Measurements from ENCODE around the gene SPATA21.
A peak's percentile ranks its signal among the peaks of the same experiment; 100 is the strongest.

Gene SPATA21

DNA sequence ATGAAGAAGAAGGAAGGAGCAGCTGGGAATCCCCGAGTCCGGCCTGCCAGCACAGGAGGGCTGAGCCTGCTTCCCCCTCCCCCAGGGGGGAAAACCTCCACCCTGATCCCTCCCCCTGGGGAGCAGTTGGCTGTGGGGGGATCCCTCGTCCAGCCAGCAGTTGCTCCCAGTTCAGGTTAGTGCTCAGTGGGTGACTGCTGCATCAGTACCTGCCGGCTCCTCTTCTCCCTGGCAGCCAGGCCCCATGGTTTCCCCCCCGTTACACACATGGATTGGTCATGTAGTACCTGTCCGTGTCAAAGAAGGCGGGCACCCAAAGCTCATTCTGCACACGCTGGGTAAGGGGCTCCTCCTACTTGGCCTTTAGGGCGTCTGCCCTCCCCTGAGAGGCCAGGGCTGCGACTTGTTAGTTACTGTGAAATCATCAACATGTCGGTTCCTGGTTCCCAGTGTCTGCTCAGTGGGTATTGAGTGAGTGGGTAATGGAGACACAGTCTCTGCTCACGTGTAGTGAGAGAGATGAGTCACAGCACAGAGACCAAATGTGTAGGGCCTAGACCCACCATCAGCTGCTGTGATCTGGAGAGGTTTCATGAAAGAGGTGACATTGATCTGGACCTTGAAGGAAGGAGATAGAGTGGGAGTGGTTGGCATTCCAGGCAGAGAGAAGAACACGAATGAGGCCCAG lies 14.8 kb upstream of the SPATA21 start:
- no peak for DNase-seq (ENCODE audit: low read depth)

DNA sequence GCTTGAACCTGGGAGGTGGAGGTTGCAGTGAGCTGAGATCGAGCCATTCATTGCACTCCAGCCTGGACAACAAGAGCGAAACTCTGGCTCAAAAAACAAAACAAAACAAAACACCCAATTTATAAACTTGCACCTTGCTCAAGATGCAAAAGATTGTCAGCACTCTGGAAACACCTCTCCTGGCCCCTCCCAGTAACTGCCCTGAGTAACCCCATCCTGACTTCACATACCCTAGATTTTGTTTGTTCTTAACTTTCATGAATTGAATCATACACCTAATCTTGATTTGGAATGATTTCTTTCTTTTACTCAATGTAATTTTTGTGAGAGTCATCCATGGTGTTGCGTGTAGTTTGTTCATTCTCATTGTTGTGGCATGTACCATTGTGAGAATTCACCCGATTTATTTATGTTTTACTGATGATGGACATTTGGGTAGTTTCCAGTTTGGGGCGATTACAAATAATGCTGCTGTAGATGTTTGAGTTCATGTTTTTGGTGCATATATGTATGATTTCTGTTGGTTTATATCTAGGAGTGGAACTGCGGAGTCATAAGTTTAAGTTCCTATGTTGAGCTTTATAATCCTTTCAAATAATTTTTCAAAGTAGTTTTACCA lies 13.7 kb upstream of the SPATA21 start:
- no peak for DNase-seq (ENCODE audit: low read depth)

DNA sequence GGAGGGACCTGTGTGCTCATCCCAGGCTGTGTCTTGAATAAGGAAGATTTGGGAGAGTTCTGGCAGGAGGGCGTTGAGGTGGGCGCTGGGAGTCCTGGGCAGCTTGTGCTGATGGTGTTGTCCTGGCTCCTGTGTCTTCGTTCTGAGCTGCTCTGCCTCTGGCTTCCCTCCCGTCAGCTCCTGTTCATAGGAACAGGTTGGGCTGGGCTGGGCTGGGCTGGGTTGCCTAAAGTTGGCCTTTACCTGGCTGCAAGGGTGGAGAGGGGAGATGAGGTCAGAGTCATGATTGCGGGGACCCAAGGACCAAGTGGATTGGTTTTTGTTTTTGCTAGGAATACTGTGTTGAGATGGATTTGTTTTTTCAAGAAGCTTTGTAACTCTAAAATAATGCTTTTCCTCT lies 12.4 kb upstream of the SPATA21 start:
- no peak for DNase-seq (ENCODE audit: low read depth)

DNA sequence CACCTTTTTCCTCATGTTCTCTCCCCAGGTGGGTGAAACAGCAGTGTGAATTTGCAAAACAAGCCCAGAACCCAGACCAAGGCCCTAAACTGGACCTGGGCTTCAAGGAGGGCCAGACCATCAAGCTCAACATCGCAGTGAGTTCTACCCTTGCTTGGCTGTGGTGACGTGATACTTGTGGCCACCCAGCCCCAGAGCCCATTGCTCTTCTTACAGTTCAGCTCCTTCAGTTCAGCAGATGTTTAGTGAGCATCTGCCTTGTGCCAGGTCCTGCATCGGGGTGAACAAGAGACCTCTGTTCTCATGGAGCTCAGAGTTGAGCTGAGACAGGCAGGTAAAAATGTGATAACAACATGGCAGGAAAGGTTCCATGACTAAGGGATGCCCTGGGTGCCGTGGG lies 11.8 kb upstream of the SPATA21 start:
- DNase-seq (ENCODE audit: low read depth) = no peak

DNA sequence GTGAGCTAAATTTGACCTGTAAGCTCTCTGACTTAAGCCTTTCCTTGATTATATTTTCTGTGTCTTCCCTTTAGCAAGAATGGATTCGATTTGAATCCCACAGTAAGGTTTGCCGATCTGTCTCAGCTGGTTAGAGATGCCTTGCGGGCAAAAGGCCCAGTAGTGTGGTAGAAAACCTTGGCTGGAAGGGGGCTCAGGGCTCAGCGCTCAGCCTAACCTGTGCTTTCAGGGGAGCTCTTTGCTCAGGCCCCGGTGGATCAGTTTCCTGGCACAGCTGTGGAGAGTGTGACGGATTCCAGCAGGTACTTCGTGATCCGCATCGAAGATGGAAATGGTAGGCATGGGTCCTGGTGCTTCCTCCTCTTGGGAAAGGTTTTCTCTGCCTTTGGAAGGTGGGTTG lies 10.4 kb upstream of the SPATA21 start:
- DNase-seq (ENCODE audit: low read depth) = no peak

DNA sequence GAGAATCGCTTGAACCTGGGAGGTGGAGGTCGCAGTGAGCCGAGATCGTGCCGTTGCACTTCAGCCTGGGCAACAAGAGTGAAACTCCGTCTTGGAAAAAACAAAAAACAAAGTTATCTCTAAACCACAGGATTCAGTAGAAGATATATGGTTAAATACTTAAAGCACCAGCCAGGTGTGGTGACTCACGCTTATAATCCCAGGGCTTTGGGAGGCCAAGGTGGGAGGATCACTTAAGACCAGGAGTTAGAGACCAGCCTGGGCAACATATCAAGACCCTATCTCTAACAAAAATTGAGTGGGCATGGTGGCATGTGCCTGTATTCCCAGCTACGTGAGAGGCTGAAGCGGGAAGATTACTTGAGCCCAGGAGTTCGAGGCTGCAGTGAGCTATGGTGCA lies 8.9 kb upstream of the SPATA21 start:
- DNase-seq (ENCODE audit: low read depth) = no peak

DNA sequence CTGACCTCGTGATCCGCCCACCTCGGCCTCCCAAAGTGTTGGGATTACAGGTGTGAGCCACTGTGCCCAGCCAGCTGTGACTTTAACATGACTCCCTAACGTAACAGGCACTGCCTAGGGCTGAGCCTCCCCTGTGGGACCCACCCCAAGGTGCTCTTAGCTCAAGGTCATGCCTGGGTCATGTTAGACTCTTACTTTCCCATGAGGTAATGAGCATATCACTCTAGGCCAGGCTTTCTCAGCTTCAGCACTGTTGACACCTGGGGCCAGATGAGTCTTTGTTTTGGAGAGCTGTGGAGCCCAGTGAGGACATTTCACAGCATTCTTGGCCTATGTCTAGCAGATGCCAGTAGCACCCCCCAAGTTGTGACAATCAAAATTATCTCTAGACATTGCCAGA lies 7.8 kb upstream of the SPATA21 start:
- no peak for DNase-seq (ENCODE audit: low read depth)

DNA sequence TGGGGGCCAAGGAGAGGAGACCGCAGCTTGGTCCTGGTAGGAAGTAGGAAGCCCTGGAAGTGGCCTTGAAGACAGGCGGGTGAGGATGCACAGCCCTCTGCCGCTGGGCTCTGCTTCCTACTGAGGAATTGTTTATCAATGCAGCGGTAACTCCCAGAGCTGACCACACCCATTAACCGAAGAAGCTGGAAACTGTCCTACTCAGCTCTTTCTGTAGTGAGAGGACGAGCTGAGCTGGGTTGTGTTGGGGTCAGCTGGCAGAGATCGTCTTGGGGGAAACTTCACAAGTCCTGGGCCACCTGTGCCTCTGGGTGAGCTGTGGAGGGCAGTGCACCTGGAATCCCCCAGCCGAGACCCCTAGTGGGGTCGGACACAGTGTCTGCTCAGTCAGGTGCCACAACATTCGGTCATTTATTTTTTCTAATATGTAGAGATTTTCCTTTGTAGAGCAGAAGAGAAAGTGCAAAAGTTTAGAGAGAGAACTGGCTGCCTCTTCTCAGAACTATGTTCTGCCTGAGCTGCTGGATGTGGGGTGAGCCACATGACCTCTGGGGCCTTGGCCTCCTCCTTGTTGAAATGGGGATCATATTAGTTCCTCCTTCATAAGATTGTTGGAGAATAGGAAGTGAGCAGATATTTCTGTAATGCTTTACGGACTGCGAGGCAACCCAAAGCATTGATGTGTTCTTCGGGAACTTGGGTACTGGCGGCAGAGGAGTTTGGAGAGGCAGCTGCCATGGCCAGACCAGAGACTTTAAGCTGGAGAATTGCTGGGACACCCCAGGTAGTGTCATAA lies 6.9 kb upstream of the SPATA21 start:
- no peak for DNase-seq (ENCODE audit: low read depth)

DNA sequence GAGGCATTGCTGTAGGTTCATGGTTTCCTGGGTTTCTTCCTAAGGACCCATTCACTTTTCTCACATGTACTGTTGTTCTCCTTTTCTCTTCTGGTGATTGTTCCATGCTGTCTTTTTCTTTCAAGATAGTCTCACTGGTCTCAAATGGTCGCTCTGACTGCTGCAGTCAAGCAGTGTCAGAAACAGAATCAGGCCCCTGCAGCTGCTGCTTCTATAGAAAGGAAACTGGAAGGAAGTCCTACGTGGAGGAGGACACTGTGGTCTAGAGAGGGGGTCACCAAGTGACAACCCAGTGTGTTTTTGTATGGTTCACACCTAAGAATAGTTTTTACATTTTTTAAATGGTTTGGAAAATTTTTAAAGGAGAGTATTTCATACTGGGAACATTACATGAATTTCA lies 5.7 kb upstream of the SPATA21 start:
- no peak for DNase-seq (ENCODE audit: low read depth)

DNA sequence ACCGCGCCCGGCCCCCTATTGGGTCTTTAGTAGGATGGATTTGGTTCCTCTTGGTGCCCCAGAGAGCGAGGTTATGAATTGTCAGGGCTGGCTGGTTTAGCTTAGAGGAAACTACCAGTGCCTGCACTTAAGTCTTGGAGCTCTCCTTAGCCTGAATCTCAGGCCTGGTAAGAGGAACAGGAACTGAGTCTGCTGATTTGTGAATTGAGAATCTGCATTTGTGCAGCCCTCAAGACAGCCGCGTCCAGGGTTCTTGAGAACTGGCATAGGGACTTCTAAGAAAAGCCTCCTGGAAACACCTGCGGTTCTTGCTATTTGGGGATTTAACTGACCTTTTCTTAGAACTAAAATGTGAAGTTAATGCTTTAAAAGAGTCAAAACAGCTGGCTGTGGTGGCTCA lies 5.0 kb upstream of the SPATA21 start:
- no peak for DNase-seq (ENCODE audit: low read depth)

DNA sequence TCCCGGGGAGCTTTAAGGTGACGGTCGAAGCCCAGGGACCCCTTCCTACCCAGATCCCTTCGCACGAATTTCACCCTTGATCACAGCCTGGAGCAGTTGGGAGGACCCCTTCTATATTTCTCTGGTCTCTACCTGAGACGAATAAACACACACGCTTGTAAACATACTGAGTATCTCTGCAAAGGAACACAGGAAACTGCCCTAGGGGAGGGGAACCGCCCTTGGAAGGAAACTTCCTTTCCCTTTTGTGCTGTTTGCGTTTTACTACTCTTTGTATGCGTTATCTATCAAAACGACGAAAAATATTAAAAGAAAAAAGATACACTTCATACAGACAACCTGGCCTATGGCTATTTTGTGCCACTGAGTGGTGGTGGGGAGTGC lies 4.0 kb upstream of the SPATA21 start:
- peak; percentile 51 for DNase-seq (ENCODE audit: low read depth)

DNA sequence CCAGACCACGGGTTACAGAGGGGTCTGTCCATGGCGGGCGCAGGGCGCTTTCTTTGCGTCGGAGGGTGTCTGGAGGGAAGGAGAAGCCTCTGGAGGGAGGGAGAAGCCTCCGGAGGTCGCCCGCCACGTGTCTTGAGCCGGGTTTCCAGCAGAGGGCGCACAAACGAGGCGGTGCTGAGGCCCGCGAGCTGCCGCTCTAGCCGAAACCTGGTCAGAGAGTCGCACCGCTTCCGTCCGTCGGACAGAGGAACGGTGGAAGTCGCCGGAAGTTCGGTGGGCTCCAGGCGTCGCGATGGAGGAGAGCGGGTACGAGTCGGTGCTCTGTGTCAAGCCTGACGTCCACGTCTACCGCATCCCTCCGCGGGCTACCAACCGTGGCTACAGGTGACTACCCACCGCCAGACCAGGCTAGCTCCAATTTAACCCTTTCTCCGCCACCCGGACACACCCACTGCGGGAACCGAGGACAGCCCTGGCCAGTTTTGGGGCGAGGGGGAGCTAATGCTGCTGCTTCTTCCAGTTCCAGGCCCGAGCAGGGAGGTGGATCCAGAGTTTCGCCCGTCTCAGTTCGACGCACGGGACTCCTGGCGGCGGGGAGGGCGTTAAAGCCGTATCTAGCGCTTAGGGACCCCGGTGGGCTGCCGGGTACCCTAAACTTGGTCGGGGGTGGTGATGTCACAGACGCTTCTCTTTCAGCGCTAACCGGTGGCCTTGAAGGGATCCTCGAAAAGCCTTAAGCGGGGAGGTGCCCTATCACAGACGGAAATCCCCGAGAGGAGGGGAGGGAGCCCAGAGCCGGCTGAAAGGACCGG lies 3.5 kb upstream of the SPATA21 start, which contains the start of gene NECAP2:
Gene NECAP2, plus strand, starts transcription at position 255 of the 812 bp plus-strand sequence. Its CDS starts 38 bp downstream, at position 293.
- peak; percentile 93 for DNase-seq (ENCODE audit: low read depth)

DNA sequence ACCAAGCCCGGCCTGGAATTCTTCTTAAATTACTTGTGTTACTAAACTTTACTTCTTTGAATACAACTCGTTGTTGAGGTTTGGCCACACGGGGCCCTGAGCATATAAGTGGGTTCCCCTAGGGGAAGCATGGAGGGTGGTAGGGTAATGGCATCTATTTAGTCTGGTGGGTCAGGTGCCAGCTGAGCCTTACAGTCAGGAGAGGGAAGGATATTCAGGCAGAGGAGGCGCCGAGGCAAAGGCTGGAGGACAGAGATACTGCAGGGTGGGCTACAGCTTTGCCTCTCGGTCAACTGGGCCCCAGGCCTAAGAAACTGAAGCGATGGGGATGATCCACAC lies 2.9 kb upstream of the SPATA21 start:
- no peak for DNase-seq (ENCODE audit: low read depth)

DNA sequence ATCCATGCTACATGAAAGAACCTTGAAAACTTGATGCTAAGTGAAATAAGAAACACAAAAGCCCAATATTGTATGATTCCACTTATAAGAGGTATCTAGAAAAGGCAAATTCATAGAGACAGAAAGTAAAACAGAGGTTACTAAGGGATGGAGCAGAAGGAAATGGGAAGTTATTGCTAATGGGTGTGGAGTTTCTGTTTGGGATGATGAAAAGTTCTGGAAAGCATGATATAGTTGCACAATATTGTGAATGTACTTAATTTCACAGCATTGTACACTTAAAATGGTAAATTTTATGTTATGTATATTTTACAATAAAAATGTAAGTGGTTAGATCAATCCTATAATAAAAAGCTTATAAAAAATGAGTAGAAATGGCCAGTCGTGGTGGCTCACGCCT lies 1.7 kb upstream of the SPATA21 start:
- DNase-seq (ENCODE audit: low read depth) = no peak

DNA sequence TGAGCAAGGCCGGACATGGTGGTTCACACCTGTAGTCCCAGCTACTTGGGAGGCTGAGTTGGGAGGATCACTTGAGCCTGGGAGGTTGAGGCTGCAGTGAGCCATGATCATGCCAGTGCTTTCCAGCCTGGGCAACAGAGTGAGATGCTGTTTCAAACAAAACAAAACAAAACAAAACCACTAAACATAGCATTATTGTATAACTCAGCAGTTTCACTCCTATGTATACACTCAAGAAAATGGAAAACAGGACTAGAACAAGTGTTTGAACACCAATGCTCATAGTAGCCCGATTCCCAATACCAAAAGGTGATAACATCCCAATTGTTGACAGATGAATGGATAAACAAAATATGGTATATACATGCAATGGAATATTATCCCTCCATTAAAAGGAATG lies 1.3 kb upstream of the SPATA21 start:
- no peak for DNase-seq (ENCODE audit: low read depth)

DNA sequence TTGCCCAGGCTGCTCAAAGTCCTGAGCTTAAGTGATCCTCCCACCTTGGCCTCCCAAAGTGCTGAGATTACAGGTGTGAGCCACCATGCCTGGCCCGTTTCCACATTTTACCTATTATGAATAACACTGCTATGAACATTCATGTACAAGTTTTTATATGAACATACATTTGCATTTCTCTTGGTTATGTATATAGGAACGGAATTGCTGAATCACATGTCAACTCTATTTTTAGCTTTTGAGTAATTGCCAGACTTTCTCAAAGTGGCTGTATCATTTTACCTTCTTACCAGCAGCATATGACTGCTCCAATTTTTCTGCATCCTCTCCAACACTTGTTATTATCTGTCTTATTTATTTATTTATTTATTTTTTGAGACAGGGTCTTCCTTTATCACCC lies 2.7 kb downstream of the SPATA21 start:
- no peak for DNase-seq (ENCODE audit: low read depth)

DNA sequence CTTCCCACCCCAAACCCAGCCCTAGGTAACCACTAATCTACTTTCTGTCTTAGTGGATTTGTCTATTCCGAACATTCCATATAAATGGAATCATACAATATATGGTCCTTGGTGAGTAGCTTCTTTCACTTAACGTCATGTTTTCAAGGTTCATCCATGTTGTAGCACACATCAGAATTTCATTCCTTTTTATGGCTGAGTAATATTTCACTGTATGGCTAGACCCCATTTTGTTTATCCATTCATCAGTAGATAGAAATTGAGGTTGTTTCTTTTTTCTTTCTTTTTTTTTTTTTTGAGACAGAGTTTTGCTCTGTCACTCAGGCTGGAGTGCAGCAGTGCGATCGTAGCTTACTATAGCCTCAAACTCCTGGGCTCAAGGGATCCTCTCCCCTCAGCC lies 3.2 kb downstream of the SPATA21 start:
- DNase-seq (ENCODE audit: low read depth) = no peak

DNA sequence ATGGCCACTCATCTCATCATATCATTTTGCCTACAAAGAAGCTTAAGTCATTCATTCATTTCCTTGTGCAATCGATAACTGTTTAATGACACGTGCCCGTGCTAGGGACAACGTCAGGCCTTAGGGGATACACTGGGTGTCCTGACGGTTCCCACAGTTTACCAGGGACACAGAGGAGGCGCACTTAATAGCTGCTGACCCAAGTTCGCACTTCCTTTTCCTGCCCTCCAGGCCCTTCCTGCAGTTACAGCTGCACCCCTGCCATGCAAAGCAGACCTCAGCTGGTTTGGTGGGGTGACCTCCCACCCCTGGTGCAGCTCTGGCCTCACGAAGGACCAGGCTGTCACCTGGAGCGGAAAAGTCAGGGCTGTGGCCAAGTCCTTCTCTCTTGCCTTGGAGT lies 4.2 kb downstream of the SPATA21 start:
- DNase-seq (ENCODE audit: low read depth) = no peak

DNA sequence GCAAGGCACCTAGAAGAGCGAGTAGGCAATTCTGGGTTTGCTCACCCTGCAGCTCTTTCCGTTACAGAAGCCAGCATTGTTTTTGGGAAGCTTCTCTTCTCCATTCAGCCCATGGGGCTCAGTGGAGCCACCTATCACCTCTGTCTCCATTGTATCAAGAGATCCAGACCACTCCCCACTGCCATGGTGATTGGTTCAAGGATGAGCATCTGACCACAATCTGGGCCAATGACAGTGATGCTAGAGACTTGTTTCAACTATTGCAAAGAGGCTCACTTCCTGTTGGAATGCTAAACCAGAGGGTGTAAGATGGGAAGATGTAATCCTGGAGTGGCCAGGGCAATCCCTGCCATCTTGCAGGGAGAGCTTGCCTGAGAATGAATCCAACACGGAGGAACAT lies 6.6 kb downstream of the SPATA21 start:
- DNase-seq (ENCODE audit: low read depth) = peak; percentile 28

DNA sequence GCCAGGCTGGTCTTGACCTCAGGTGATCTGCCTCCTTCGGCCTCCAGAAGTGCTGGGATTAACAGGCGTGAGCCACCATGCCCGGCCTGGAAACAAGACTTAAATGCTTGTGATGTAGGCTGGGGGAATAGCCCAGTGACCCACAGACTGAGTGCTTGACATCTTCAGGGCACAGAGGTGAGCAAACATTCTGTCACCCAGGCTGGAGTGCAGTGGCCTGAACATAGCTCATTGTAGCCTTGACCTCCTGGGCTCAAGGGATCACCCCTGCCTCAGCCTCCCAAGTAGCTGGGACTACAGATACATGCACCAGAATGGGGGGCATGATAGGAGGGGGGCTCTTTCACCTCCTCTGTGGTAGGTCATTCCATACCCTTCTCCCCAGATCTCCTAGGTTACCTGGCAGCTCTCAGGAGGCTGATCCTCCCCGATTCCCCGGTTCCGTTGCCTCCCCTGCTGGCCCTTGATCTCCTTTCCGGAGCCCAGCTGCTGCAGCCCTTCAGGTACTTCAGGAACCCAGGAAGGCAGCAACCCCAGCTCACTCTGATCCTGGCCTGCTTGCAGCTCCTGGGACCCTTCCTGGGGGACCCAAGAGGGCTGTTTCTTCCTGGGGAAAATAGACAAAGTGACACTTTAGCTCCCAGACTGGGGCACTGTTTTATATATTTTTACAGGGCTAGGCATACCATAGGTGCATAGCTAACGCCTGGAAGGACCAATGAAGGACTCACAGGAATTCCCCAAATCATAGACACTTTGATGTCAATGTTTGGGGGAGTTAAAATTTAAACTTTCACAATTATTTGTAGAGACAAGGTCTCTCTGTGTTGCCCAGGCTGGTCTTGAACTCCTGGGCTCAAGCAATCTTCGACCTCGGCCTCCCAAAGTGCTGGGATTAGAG lies 11.8 kb downstream of the SPATA21 start:
- DNase-seq (ENCODE audit: low read depth) = no peak

DNA sequence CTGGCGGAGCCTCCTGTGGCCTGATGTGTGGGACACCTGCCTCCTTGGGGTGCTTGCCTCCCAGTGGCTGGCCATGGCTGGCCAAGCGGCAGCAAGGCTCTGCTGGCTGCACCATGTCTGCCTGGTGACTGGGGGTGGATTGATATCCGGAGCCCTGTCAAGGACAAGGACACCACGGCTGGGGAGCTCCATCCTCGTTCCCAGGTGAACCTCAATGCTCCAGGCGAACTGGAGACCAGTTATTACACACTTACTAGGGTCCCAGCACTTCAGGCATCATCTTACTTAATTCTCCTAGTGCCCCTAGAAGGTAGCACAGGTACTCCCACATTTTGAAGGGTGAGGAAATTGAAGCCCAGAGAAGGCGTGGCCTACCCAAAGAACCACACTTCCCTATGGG lies 15.2 kb downstream of the SPATA21 start:
- no peak for DNase-seq (ENCODE audit: low read depth)

DNA sequence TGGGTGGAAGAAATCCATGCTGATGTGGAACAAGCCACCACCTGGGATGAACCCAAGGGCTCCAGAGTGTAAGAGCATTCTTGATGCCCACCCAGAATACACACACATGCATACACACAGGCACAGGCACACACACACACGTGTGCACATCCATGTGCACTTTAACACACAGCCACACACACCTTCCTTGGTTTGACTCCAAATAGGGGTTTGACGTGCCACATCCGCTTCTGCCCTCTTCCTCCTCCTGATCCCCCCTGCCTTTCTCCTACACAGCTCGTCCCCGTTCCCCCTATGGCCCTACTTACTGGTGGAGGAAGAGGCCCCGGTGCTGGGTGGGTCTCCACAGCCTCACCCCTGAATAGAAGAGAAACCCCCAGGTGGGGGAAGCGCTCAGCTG lies 16.0 kb downstream of the SPATA21 start:
- DNase-seq (ENCODE audit: low read depth) = no peak

Measured in ELR (cell line).